LNCAP (cell line): Measurements from ENCODE around the gene STKLD1.
A peak's percentile ranks its signal among the peaks of the same experiment; 100 is the strongest.

Source experiments
- TF ChIP-seq, protein P1 (sequence below): fragments of 450-650 bp; IDR thresholded peaks from 2 replicates; pipeline ENCODE4 v1.5.1; 2017; ENCODE audit warnings: mild to moderate bottlenecking

Gene STKLD1

DNA sequence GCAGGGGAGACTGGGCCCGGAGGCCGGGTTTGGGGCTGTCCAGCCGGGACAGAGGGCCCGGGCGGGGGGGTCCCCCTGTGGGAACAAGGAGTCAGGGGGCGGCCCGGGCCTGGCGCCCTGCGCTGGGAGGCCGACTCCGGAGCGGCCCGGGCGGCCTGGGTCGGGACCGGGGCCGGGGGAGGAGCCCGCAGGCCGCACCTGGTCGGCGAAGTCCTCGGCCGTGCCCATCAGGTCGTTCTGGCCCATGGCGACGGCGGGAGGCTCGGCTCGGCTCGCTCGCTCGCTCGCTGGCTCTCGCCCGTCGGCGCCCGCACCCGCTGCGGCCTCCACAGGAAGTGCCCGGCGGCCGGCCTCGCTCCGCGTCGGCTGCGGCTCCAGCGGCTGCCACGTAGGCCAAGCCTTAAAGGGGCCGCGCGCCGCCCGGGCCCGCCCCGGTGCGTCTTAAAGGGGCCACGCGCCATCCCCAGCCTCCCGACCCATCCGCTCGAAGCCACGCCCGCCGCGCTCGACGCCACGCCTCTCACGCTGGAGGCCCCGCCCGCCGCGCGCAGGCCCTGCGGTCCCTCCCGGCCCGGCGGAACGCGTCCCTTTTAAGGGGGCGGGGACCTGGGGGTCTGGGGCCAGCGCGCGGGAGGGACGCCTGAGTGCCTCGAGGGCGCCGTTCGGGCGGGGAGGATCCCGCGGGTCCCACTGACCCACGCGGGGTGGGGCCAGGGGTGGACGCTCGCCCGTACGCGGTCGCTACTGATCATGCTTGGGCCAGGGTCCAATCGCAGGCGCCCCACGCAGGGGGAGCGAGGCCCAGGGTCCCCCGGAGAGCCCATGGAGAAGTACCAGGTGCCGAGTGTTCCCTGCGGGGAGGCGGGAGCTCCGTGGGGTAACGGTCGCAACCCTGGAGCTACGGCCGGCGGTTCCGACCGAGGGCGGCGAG, at the start of gene STKLD1, which contains the start of gene SURF4:
TSS of gene STKLD1 (plus strand) at position 643 of the 931 bp plus-strand sequence. CDS start at position 751, 108 bp downstream.
TSS of gene SURF4 (minus strand) at position 337 of the 931 bp plus-strand sequence. CDS start at position 246, 91 bp downstream.
- TF ChIP-seq, protein P1, sequence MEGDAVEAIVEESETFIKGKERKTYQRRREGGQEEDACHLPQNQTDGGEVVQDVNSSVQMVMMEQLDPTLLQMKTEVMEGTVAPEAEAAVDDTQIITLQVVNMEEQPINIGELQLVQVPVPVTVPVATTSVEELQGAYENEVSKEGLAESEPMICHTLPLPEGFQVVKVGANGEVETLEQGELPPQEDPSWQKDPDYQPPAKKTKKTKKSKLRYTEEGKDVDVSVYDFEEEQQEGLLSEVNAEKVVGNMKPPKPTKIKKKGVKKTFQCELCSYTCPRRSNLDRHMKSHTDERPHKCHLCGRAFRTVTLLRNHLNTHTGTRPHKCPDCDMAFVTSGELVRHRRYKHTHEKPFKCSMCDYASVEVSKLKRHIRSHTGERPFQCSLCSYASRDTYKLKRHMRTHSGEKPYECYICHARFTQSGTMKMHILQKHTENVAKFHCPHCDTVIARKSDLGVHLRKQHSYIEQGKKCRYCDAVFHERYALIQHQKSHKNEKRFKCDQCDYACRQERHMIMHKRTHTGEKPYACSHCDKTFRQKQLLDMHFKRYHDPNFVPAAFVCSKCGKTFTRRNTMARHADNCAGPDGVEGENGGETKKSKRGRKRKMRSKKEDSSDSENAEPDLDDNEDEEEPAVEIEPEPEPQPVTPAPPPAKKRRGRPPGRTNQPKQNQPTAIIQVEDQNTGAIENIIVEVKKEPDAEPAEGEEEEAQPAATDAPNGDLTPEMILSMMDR, result no peak

DNA sequence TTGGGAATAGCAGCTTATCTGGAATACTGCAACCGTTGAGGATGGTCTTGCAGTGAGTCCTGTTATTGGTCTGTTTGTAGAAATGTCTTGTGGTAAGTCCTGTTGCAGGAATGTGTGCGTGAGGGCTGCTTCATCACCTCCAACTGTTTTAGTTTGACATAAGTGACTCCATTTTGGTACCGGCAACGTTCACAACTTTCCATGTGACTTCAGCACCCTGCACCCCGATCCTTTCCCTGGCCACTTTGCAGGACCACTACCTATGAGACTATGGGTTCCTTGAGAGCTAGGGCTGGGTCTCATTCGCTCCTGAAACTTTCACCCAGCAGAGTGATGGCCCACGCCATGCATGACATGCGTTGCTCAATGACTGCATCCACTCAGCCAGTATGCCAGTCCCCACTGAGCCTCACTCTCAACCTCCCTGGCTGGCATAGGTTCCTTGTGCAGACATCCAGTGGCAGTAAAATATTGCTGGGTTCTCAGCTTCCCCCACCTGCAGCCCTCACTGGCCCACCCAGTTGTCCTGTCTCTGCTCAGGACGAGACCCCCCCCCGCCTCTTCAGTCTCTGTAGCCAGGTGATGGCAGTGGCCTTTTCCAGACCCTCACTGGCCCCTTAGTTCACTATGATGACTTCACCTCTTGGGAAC, 48.2 kb upstream of the STKLD1 start:
- TF ChIP-seq, protein P1, result no peak

DNA sequence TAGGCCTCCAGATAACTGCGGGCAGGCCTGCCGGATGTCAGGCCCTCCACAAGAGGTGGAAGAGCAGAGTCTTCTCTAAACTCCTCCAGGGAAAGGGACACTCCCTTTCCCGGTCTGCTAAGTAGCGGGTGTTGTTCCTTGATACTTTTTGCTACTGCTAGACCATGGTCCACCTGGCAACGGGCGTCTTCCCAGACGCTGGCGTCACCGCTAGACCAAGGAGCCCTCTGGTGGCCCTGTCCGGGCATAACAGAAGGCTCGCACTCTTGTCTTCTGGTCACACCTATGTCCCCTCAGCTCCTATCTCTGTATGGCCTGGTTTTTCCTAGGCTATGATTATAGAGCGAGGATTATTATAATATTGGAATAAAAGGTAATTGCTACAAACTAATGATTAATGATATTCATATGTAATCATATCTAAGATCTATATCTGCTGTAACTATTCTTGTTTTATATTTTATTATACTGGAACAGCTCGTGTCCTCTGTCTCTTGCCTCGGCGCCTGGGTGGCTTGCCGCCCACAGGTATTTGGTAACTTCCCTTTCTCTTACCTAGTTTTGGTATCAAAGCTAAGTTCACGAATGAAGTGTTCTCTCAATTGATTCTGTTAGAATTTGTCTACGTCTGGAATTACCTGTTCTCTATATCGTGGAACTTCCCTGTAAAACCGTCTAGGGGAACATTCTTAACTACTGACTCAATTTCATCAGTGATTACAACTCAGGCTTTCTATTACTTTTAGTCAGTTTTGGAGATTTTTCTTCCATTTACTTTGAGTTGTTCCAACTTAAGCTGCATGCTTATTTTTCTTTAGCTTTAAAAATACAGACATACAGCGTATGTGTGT, 46.6 kb upstream of the STKLD1 start:
- TF ChIP-seq, protein P1, result peak; percentile 79

DNA sequence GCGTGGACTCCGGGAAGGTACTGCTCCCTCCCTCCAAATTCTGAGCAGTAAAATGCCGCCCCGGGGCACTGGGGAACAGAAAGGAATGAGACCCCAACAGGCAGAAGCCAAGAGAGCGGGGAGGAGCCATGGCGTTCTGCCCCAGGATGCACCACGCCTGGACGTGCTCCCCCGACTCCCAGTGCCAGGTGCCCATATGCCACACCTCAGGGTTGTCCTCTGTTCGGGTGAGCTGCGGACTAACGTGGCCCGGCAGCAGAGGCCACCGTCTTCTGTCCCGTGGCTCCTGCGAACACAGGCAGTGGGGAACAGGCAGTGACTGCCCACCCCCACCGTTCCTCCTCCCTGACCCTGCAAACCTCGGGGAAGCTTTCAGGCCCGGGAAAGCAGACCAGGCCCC, 44.9 kb upstream of the STKLD1 start:
- TF ChIP-seq, protein P1, result no peak

GRCh38 chr9:133331641-133332380, 44.4 kb upstream of the STKLD1 start:
- TF ChIP-seq, protein P1, result no peak

- TF ChIP-seq, protein P1, result no peak
Measured at GRCh38 chr9:133332381-133332730, 43.8 kb upstream of the STKLD1 start.

GRCh38 chr9:133333011-133333410, 43.2 kb upstream of the STKLD1 start:
- TF ChIP-seq, protein P1, result no peak
